Measurements from ENCODE around the gene DIDO1. TPM values are rescaled to one million over a fixed set of nuclear protein-coding genes. Genes with fewer than 3 reads are reported as not detected.
"Not testable (repeated sequence)": the region's sequence is repeated elsewhere in the genome, so short reads cannot be mapped to it uniquely, and the experiment has no call there.

Gene DIDO1
- total RNA-seq, 2 donors from 2014 or later, result 53.5 to 68.3 TPM

GRCh38 chr20:62925076-62925419 is 1.3 kb downstream of the DIDO1 start:
- Mint-ChIP-seq H3K27me3 (ENCODE audit: insufficient read depth) (no peaks in the 10 kb centered on the region), H3K4me3 (peak overlapping the region; percentile 91), H3K4me1 (peaks cover 44% of the 10 kb centered on the region), H3K36me3 (ENCODE audit: low read depth) (no peaks in the 10 kb centered on the region), H3K9me3 (no peaks in the 10 kb centered on the region), H3K27ac (peak overlapping the region; percentile 95)
- Histone ChIP-seq H3K9me3 (ENCODE audit: control insufficient read depth, low read length) (no peaks in the 10 kb centered on the region), H3K4me3 (ENCODE audit: low read length) (peak overlapping the region; percentile 97), H3K9ac (ENCODE audit: extremely low read depth, low read length, poor library complexity, severe bottlenecking) (peak overlapping the region; percentile 90), H3K27ac (ENCODE audit: low read depth, low read length) (no peak overlapping the region), H3K36me3 (ENCODE audit: control insufficient read depth, insufficient read depth, low read length) (peaks cover 4% of the 10 kb centered on the region), H3K27me3 (ENCODE audit: control insufficient read depth, insufficient read depth, low read length, poor library complexity, severe bottlenecking) (no peaks in the 10 kb centered on the region), H3K4me1 (ENCODE audit: control insufficient read depth, insufficient read depth, low read length) (peaks cover 9% of the 10 kb centered on the region)
- DNase-seq, result no peak
- 15 to 18% methylated on average over 3 to 4 of the region's 4 CpGs for WGBS, 2 experiments (ENCODE audit: insufficient coverage in 1 of 2, insufficient read length in 1 of 2)
- TF ChIP-seq, protein P1, sequence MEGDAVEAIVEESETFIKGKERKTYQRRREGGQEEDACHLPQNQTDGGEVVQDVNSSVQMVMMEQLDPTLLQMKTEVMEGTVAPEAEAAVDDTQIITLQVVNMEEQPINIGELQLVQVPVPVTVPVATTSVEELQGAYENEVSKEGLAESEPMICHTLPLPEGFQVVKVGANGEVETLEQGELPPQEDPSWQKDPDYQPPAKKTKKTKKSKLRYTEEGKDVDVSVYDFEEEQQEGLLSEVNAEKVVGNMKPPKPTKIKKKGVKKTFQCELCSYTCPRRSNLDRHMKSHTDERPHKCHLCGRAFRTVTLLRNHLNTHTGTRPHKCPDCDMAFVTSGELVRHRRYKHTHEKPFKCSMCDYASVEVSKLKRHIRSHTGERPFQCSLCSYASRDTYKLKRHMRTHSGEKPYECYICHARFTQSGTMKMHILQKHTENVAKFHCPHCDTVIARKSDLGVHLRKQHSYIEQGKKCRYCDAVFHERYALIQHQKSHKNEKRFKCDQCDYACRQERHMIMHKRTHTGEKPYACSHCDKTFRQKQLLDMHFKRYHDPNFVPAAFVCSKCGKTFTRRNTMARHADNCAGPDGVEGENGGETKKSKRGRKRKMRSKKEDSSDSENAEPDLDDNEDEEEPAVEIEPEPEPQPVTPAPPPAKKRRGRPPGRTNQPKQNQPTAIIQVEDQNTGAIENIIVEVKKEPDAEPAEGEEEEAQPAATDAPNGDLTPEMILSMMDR (conservative IDR thresholded peaks at IDR 0.05), result no peak

GRCh38 chr20:62924442-62925075 is 1.7 kb downstream of the DIDO1 start:
- peak overlapping the region; percentile 91 for H3K4me3 Mint-ChIP-seq
- peak overlapping the region; percentile 28 for H3K27ac ChIP-seq (ENCODE audit: low read depth, low read length)

DNA sequence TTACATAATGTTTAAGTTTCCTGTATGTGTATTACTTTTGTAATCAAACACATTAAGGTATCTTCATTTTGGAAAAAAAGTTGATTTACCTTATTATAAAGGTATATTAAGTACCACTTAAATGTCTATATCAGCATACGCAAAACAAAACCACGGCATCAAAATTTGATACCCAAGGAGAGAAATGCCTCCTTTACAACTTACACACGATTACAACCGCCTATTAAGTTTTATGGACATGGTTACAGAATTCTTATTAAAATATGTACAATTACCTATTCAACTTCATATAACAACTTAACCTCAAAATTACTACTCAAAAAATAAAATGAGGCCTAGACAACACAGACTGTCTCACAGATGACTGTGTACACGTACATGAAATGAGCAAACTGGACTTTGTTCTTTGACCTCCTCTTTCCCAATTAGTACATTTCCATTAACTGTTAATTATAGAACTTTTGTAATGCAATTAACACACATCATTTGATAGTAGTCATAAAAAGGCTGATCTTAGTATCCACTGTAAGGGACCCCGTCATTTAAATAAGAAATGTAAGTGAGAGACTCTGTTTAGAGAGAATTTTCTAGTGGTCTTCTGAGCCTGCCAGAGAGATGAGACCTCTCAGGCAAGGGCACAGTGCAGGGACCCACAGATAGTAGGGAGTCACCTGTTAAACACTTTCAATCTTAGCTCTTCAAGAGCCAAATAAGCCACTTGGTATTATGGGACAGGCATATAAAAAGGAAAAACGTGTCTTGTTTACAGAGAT is 2.5 kb downstream of the DIDO1 start:
- no peaks in the 10 kb centered on the region for H3K9me3 ChIP-seq (ENCODE audit: control insufficient read depth, low read length)
- H3K27ac ChIP-seq (ENCODE audit: low read depth, low read length), result peak overlapping the region; percentile 28
- no peaks in the 10 kb centered on the region for H3K27me3 ChIP-seq (ENCODE audit: control insufficient read depth, insufficient read depth, low read length, poor library complexity, severe bottlenecking)
- 62 to 74% methylated on average over 2 to 5 of the region's 7 CpGs for WGBS, 2 experiments (ENCODE audit: insufficient coverage in 1 of 2, insufficient read length in 1 of 2)
- peak overlapping the region; percentile 4 for H3K9ac ChIP-seq (ENCODE audit: extremely low read depth, low read length, poor library complexity, severe bottlenecking)
- Mint-ChIP-seq H3K36me3 (ENCODE audit: low read depth) (no peaks in the 10 kb centered on the region), H3K27me3 (ENCODE audit: insufficient read depth) (no peaks in the 10 kb centered on the region), H3K27ac (peak overlapping the region; percentile 80), H3K9me3 (no peaks in the 10 kb centered on the region), H3K4me3 (peak overlapping the region; percentile 91), H3K4me1 (peaks cover 53% of the 10 kb centered on the region)
- no peak for DNase-seq
- peaks cover 4% of the 10 kb centered on the region for H3K36me3 ChIP-seq (ENCODE audit: control insufficient read depth, insufficient read depth, low read length)
- H3K4me1 ChIP-seq (ENCODE audit: control insufficient read depth, insufficient read depth, low read length), result peaks cover 9% of the 10 kb centered on the region
- peak overlapping the region; percentile 97 for H3K4me3 ChIP-seq (ENCODE audit: low read length)
- TF ChIP-seq, protein P1 (conservative IDR thresholded peaks at IDR 0.05), result no peak

More at GRCh38 chr20:62924442-62925075, 1.7 kb downstream of the DIDO1 start:
- no peaks in the 10 kb centered on the region for H3K36me3 Mint-ChIP-seq (ENCODE audit: low read depth)
- no peaks in the 10 kb centered on the region for H3K9me3 Mint-ChIP-seq
- H3K27me3 ChIP-seq (ENCODE audit: control insufficient read depth, insufficient read depth, low read length, poor library complexity, severe bottlenecking), result no peaks in the 10 kb centered on the region
- H3K4me1 Mint-ChIP-seq, result peaks cover 48% of the 10 kb centered on the region
- H3K9ac ChIP-seq (ENCODE audit: extremely low read depth, low read length, poor library complexity, severe bottlenecking), result peak overlapping the region; percentile 90
- WGBS, 2 experiments (ENCODE audit: insufficient coverage in 1 of 2, insufficient read length in 1 of 2), result 51 to 68% methylated on average over 6 to 12 of the region's 12 CpGs
- H3K36me3 ChIP-seq (ENCODE audit: control insufficient read depth, insufficient read depth, low read length), result peaks cover 4% of the 10 kb centered on the region
- TF ChIP-seq, protein P1 (conservative IDR thresholded peaks at IDR 0.05), result no peak
- H3K4me1 ChIP-seq (ENCODE audit: control insufficient read depth, insufficient read depth, low read length), result peaks cover 9% of the 10 kb centered on the region
- peak; percentile 50 for DNase-seq
- H3K4me3 ChIP-seq (ENCODE audit: low read length), result peak overlapping the region; percentile 97
- no peaks in the 10 kb centered on the region for H3K9me3 ChIP-seq (ENCODE audit: control insufficient read depth, low read length)
- peak overlapping the region; percentile 80 for H3K27ac Mint-ChIP-seq
- H3K27me3 Mint-ChIP-seq (ENCODE audit: insufficient read depth), result no peaks in the 10 kb centered on the region

- not testable (repeated sequence) for H3K36me3 ChIP-seq (ENCODE audit: control insufficient read depth, insufficient read depth, low read length); H3K4me1 ChIP-seq (ENCODE audit: control insufficient read depth, insufficient read depth, low read length); H3K27me3 ChIP-seq (ENCODE audit: control insufficient read depth, insufficient read depth, low read length, poor library complexity, severe bottlenecking); H3K9me3 ChIP-seq (ENCODE audit: control insufficient read depth, low read length); H3K27me3 Mint-ChIP-seq (ENCODE audit: insufficient read depth); H3K4me3 Mint-ChIP-seq; H3K9ac ChIP-seq (ENCODE audit: extremely low read depth, low read length, poor library complexity, severe bottlenecking); H3K9me3 Mint-ChIP-seq; H3K27ac ChIP-seq (ENCODE audit: low read depth, low read length); H3K36me3 Mint-ChIP-seq (ENCODE audit: low read depth)
- peak overlapping the region; percentile 97 for H3K4me3 ChIP-seq (ENCODE audit: low read length)
- DNase-seq, result peak; percentile 76
- Mint-ChIP-seq H3K27ac (peak overlapping the region; percentile 68), H3K4me1 (peaks cover 53% of the 10 kb centered on the region)
- 79 to 91% methylated on average over 10 to 17 of the region's 17 CpGs for WGBS, 2 experiments (ENCODE audit: insufficient coverage in 1 of 2, insufficient read length in 1 of 2)
These were observed 3.1 kb downstream of the DIDO1 start for GRCh38 chr20:62923059-62923668.
